ENCODE data around the gene C2CD4B.

DNA sequence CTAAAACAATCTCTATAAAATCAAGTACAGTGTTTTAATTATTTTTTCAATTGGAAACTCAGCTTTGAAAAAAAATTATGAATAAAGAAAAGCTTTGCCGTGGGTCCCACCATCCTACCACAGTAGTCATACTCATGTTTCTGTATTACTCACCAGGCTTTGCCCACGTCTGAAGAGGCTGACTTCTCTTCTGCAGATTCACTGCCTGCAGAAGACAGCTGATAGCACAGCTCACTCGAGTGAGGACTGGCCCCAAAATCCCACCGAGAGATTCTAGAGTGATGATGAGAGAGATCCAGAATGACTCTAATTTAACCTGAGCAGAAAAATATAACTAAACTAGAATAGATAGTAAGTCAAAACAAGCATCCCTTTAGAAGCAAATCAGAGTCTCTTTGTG, 11.9 kb downstream of the C2CD4B start:
- TF ChIP-seq, protein P1, sequence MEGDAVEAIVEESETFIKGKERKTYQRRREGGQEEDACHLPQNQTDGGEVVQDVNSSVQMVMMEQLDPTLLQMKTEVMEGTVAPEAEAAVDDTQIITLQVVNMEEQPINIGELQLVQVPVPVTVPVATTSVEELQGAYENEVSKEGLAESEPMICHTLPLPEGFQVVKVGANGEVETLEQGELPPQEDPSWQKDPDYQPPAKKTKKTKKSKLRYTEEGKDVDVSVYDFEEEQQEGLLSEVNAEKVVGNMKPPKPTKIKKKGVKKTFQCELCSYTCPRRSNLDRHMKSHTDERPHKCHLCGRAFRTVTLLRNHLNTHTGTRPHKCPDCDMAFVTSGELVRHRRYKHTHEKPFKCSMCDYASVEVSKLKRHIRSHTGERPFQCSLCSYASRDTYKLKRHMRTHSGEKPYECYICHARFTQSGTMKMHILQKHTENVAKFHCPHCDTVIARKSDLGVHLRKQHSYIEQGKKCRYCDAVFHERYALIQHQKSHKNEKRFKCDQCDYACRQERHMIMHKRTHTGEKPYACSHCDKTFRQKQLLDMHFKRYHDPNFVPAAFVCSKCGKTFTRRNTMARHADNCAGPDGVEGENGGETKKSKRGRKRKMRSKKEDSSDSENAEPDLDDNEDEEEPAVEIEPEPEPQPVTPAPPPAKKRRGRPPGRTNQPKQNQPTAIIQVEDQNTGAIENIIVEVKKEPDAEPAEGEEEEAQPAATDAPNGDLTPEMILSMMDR (IDR thresholded peaks at IDR 0.05), result no peak
- TF ChIP-seq POLR2A (IDR thresholded peaks at IDR 0.05), result no peak

Data from Peyer's patch (tissue), 4 donors.